Parathyroid adenoma (tissue), 2 donors: ENCODE results near the gene SLC35B3.
"Not testable (repeated sequence)": the region's sequence is repeated elsewhere in the genome, so short reads cannot be mapped to it uniquely, and the experiment has no call there.

Experiments used
- H2AFZ ChIP-seq: fragments of 300-600 bp; sonication (generic); one replicate; pipeline ENCODE4 v1.7.0; 2017; ENCODE audit warnings: antibody characterized with exemption, mild to moderate bottlenecking
- H3K27ac ChIP-seq: fragments of 300-600 bp; sonication (generic); one replicate; pipeline ENCODE4 v1.7.0; 2017
- H3K27me3 ChIP-seq: fragments of 300-600 bp; sonication (generic); one replicate; pipeline ENCODE4 v1.7.0; 2017; ENCODE audit warnings: low read length; ENCODE audit not compliant: control insufficient read depth, insufficient read depth
- H3K36me3 ChIP-seq: fragments of 300-600 bp; sonication (generic); one replicate; pipeline ENCODE4 v1.7.0; 2017; ENCODE audit warnings: low read length; ENCODE audit not compliant: control insufficient read depth, insufficient read depth
- H3K4me1 ChIP-seq: fragments of 300-600 bp; sonication (generic); one replicate; pipeline ENCODE4 v1.7.0; 2017; ENCODE audit warnings: control low read depth
- H3K4me2 ChIP-seq: fragments of 300-600 bp; sonication (generic); one replicate; pipeline ENCODE4 v1.7.0; 2017; ENCODE audit warnings: low read length
- H3K4me3 ChIP-seq: fragments of 300-600 bp; sonication (generic); one replicate; pipeline ENCODE4 v1.7.0; 2017; ENCODE audit warnings: low read depth, low read length
- H3K79me2 ChIP-seq: fragments of 300-600 bp; sonication (generic); one replicate; pipeline ENCODE4 v1.7.0; 2017; ENCODE audit warnings: control low read depth
- H3K9ac ChIP-seq: fragments of 300-600 bp; sonication (generic); one replicate; pipeline ENCODE4 v1.7.0; 2017; ENCODE audit warnings: mild to moderate bottlenecking
- H3K9me3 ChIP-seq: fragments of 300-600 bp; sonication (generic); one replicate; pipeline ENCODE4 v1.7.0; 2017; ENCODE audit warnings: low read length; ENCODE audit not compliant: control insufficient read depth
- CTCF ChIP-seq: fragments of 300-600 bp; sonication (generic); IDR thresholded peaks from one replicate; pipeline ENCODE4 v1.7.0; 2017; ENCODE audit warnings: antibody characterized with exemption, mild to moderate bottlenecking
- donor health status: primary hyperparathyroidism.

The SLC35B3 gene

GRCh38 chr6:8468552-8469356, 33.4 kb upstream of the SLC35B3 start:
- H3K9ac ChIP-seq, result no peak overlapping the region
- H3K36me3 ChIP-seq, result no peaks in the 10 kb centered on the region
- no peaks in the 10 kb centered on the region for H3K79me2 ChIP-seq
- no peak for TF ChIP-seq CTCF
- H2AFZ ChIP-seq, result no peak overlapping the region
- no peak overlapping the region for H3K27ac ChIP-seq
- no peaks in the 10 kb centered on the region for H3K4me1 ChIP-seq
- H3K9me3 ChIP-seq, result no peaks in the 10 kb centered on the region
- H3K4me3 ChIP-seq, result no peak overlapping the region
- H3K4me2 ChIP-seq, result no peak overlapping the region
- H3K27me3 ChIP-seq, result no peaks in the 10 kb centered on the region

- Histone ChIP-seq H3K4me1 (no peaks in the 10 kb centered on the region), H3K36me3 (no peaks in the 10 kb centered on the region), H3K27me3 (no peaks in the 10 kb centered on the region), H3K9ac (no peak overlapping the region), H3K4me2 (no peak overlapping the region), H3K4me3 (no peak overlapping the region), H3K27ac (no peak overlapping the region), H2AFZ (no peak overlapping the region), H3K9me3 (no peaks in the 10 kb centered on the region), H3K79me2 (no peaks in the 10 kb centered on the region)
- no peak for TF ChIP-seq CTCF
Observed at GRCh38 chr6:8462694-8463093, 27.3 kb upstream of the SLC35B3 start.

- Histone ChIP-seq H3K9ac (no peak overlapping the region), H3K27ac (no peak overlapping the region), H3K27me3 (no peaks in the 10 kb centered on the region), H3K4me2 (no peak overlapping the region), H3K36me3 (no peaks in the 10 kb centered on the region), H3K9me3 (no peaks in the 10 kb centered on the region), H3K4me1 (no peaks in the 10 kb centered on the region), H2AFZ (no peak overlapping the region), H3K4me3 (no peak overlapping the region), H3K79me2 (no peaks in the 10 kb centered on the region)
- TF ChIP-seq CTCF, result no peak
Observed at GRCh38 chr6:8462169-8462568, 26.8 kb upstream of the SLC35B3 start.

- H3K36me3 ChIP-seq, result no peaks in the 10 kb centered on the region
- H3K9ac ChIP-seq, result no peak overlapping the region
- H2AFZ ChIP-seq, result no peak overlapping the region
- H3K4me1 ChIP-seq, result no peaks in the 10 kb centered on the region
- H3K9me3 ChIP-seq, result no peaks in the 10 kb centered on the region
- H3K27ac ChIP-seq, result no peak overlapping the region
- H3K79me2 ChIP-seq, result no peaks in the 10 kb centered on the region
- no peak overlapping the region for H3K4me3 ChIP-seq
- no peak for TF ChIP-seq CTCF
- no peaks in the 10 kb centered on the region for H3K27me3 ChIP-seq
- H3K4me2 ChIP-seq, result no peak overlapping the region
Observed at GRCh38 chr6:8446391-8446790, 11.0 kb upstream of the SLC35B3 start.

- H3K4me2 ChIP-seq, H3K4me1 ChIP-seq, H3K36me3 ChIP-seq, H2AFZ ChIP-seq, H3K9ac ChIP-seq, H3K27ac ChIP-seq, H3K4me3 ChIP-seq, H3K79me2 ChIP-seq, H3K27me3 ChIP-seq, H3K9me3 ChIP-seq: not testable (repeated sequence)
Observed at GRCh38 chr6:8445930-8446329, 10.6 kb upstream of the SLC35B3 start.
